Large intestine (tissue), 3 donors: ENCODE data around the gene MEGF6. TPM values are rescaled to one million over a fixed set of nuclear protein-coding genes. Genes with fewer than 3 reads are reported as not detected.

ENCODE experiments used
- DNase-seq, 2 donors: peaks; one replicate each; pipeline versions ENCODE4 v3.0.0 to v3.0.0-alpha.2; 2013
- H3K27ac ChIP-seq: one replicate; pipeline ENCODE4 v1.5.1; 2013; ENCODE audit warnings: low read length
- H3K27me3 ChIP-seq: 2 replicates; pipeline ENCODE4 v1.6.1; 2013; ENCODE audit warnings: low read length; ENCODE audit not compliant: control insufficient read depth, insufficient read depth
- H3K36me3 ChIP-seq: 2 replicates; pipeline ENCODE4 v1.6.1; 2013; ENCODE audit warnings: low read length; ENCODE audit not compliant: control insufficient read depth, insufficient read depth
- H3K4me1 ChIP-seq: one replicate; pipeline ENCODE4 v1.6.1; 2013; ENCODE audit warnings: low read length; ENCODE audit not compliant: control insufficient read depth, insufficient read depth
- H3K4me3 ChIP-seq: one replicate; pipeline ENCODE4 v1.5.1; 2013; ENCODE audit warnings: low read length
- H3K9me3 ChIP-seq: one replicate; pipeline ENCODE4 v1.6.1; 2013; ENCODE audit warnings: mild to moderate bottlenecking, low read depth, low read length, moderate library complexity; ENCODE audit not compliant: control insufficient read depth
- WGBS: methylation state at CpG from one replicate; pipeline ENCODE4 v1.1.5; 2013; ENCODE audit warnings: low lambda C conversion rate; ENCODE audit not compliant: insufficient coverage; 5-methylcytosine and 5-hydroxymethylcytosine counted together
- polyA plus RNA-seq: library from polyadenylated mRNA; unstranded; fragments of 120-200 nt; gene quantifications from one replicate; pipeline ENCODE4 v1.2.1, GENCODE V29; 2013

MEGF6 gene
- polyA plus RNA-seq, 1 donor = 13.8 TPM

GRCh38 chr1:3645247-3645646 lies 33.9 kb upstream of the MEGF6 start:
- Histone ChIP-seq H3K9me3 (no peaks in the 10 kb centered on the region), H3K36me3 (peaks cover 20% of the 10 kb centered on the region), H3K27me3 (peaks cover 3% of the 10 kb centered on the region), H3K27ac (no peak overlapping the region), H3K4me1 (peaks cover 5% of the 10 kb centered on the region), H3K4me3 (no peak overlapping the region)
- DNase-seq = no peak
- WGBS = no CpG with 5 or more reads among the region's 43 CpGs

DNA sequence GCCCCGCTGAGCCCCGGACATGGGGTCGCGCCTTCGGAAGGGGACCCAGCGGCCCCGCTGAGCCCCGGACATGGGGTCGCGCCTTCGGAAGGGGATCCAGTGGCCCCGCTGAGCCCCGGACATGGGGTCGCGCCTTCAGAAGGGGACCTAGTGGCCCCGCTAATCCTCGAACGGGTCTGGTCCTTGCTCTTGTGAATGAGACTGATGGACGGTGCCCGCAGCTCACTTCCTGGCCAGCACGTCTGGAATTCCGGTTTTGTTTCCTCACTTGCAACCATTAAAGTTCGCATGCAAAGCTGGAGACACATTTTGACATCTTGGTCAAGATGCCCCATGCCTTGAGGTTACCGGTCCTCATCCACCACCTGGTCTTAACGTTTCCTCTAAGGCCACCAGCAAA lies 33.0 kb upstream of the MEGF6 start:
- H3K4me1 ChIP-seq = peaks cover 5% of the 10 kb centered on the region
- DNase-seq = no peak
- H3K9me3 ChIP-seq = no peaks in the 10 kb centered on the region
- no CpG with 5 or more reads among the region's 25 CpGs for WGBS
- H3K36me3 ChIP-seq = peaks cover 22% of the 10 kb centered on the region
- H3K27ac ChIP-seq = no peak overlapping the region
- no peaks in the 10 kb centered on the region for H3K27me3 ChIP-seq
- no peak overlapping the region for H3K4me3 ChIP-seq

GRCh38 chr1:3642919-3643675 lies 31.8 kb upstream of the MEGF6 start:
- no peak overlapping the region for H3K27ac ChIP-seq
- no peak overlapping the region for H3K4me3 ChIP-seq
- no peak for DNase-seq
- no peaks in the 10 kb centered on the region for H3K27me3 ChIP-seq
- peaks cover 28% of the 10 kb centered on the region for H3K36me3 ChIP-seq
- no peaks in the 10 kb centered on the region for H3K4me1 ChIP-seq
- no CpG with 5 or more reads among the region's 43 CpGs for WGBS
- H3K9me3 ChIP-seq = no peaks in the 10 kb centered on the region

DNA sequence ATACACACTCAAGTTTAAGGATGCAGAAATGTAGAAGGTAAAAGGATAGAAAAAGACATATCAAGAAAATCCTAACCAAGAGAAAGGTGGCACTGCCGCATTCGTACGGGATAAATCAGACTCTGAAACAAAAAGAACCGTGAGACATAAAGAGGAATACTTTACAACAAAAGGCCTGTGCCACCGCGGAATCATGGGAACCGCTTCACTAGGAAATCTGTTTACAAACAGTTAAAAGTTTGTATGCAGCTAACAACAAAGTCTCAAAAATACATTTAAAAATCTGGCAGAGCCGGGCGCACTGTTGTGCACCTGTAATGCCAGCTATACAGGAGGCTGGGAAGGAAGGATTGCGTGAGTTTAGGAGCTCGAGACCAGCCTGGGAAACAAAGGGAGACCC lies 30.5 kb upstream of the MEGF6 start:
- H3K9me3 ChIP-seq = no peaks in the 10 kb centered on the region
- 100% methylated on average over 4 of the region's 11 CpGs for WGBS
- peaks cover 36% of the 10 kb centered on the region for H3K36me3 ChIP-seq

DNA sequence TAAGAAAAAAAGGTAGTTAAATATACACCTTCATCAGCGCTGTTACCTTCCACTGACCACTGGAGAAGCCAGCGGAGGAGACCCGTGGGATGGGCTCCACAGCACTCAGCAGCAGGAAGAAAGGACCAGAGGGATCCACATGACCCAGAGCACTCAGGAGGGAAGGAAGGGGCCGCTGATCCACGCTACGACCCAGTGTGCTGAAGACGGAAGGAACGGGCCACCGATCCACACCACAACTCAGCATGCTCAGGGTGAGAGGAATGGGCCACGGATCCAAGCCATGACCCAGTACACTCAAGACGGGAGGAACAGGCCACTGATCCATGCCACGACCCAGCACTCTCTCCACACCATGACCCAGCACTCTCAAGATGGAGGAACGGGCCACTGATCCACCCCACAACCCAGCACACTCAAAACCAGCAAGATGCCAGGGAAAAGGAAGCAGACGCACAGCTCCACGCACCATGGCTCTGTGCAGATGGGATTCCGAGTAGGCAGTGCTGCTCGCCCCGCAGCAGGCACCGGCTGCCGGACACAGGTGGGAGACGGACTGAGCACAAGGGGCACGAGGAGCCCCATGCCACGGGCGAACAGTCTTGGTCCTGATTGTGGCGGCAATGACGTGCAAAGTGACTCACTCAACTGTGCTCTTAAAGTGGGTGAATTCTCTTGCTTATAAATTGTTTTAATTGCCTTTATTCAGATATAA lies 29.9 kb upstream of the MEGF6 start:
- Histone ChIP-seq H3K36me3 (peaks cover 36% of the 10 kb centered on the region), H3K9me3 (no peaks in the 10 kb centered on the region)

More for the DNA sequence above, 30.5 kb upstream of the MEGF6 start:
- Histone ChIP-seq H3K27ac (no peak overlapping the region), H3K27me3 (no peaks in the 10 kb centered on the region), H3K4me3 (no peak overlapping the region), H3K4me1 (no peaks in the 10 kb centered on the region)
- no peak for DNase-seq

GRCh38 chr1:3640121-3640837 lies 29.0 kb upstream of the MEGF6 start:
- no CpG with 5 or more reads among the region's 36 CpGs for WGBS
- no peaks in the 10 kb centered on the region for H3K27me3 ChIP-seq
- H3K27ac ChIP-seq = no peak overlapping the region
- no peak for DNase-seq
- H3K4me3 ChIP-seq = no peak overlapping the region
- no peaks in the 10 kb centered on the region for H3K4me1 ChIP-seq
- no peaks in the 10 kb centered on the region for H3K9me3 ChIP-seq
- peaks cover 36% of the 10 kb centered on the region for H3K36me3 ChIP-seq

More for the DNA sequence above, 29.9 kb upstream of the MEGF6 start:
- no CpG with 5 or more reads among the region's 26 CpGs for WGBS
- no peak overlapping the region for H3K4me3 ChIP-seq
- no peaks in the 10 kb centered on the region for H3K27me3 ChIP-seq
- H3K4me1 ChIP-seq = no peaks in the 10 kb centered on the region
- no peak for DNase-seq
- H3K27ac ChIP-seq = no peak overlapping the region

- H3K36me3 ChIP-seq = peaks cover 44% of the 10 kb centered on the region
- no peak for DNase-seq
- no peaks in the 10 kb centered on the region for H3K27me3 ChIP-seq
- no peaks in the 10 kb centered on the region for H3K4me1 ChIP-seq
- WGBS = no CpG with 5 or more reads among the region's 23 CpGs
- H3K27ac ChIP-seq = no peak overlapping the region
- no peaks in the 10 kb centered on the region for H3K9me3 ChIP-seq
- no peak overlapping the region for H3K4me3 ChIP-seq
Measured at GRCh38 chr1:3639397-3639911, 28.1 kb upstream of the MEGF6 start.

- no peak for DNase-seq
- H3K4me1 ChIP-seq = no peaks in the 10 kb centered on the region
- no CpG with 5 or more reads among the region's 15 CpGs for WGBS
- H3K27ac ChIP-seq = no peak overlapping the region
- H3K4me3 ChIP-seq = no peak overlapping the region
- H3K9me3 ChIP-seq = no peaks in the 10 kb centered on the region
- peaks cover 51% of the 10 kb centered on the region for H3K36me3 ChIP-seq
- H3K27me3 ChIP-seq = no peaks in the 10 kb centered on the region
Measured at GRCh38 chr1:3638676-3639075, 27.4 kb upstream of the MEGF6 start.

GRCh38 chr1:3638027-3638426 lies 26.7 kb upstream of the MEGF6 start:
- H3K27me3 ChIP-seq = no peaks in the 10 kb centered on the region
- no peak overlapping the region for H3K4me3 ChIP-seq
- no peaks in the 10 kb centered on the region for H3K9me3 ChIP-seq
- DNase-seq = no peak
- H3K27ac ChIP-seq = no peak overlapping the region
- H3K36me3 ChIP-seq = peaks cover 56% of the 10 kb centered on the region
- no peaks in the 10 kb centered on the region for H3K4me1 ChIP-seq
- no CpG with 5 or more reads among the region's 12 CpGs for WGBS

- Histone ChIP-seq H3K9me3 (no peaks in the 10 kb centered on the region), H3K27ac (no peak overlapping the region), H3K4me3 (no peak overlapping the region), H3K36me3 (peaks cover 60% of the 10 kb centered on the region), H3K27me3 (no peaks in the 10 kb centered on the region), H3K4me1 (no peaks in the 10 kb centered on the region)
- 100% methylated on average over 1 of the region's 11 CpGs for WGBS
- DNase-seq = no peak
Measured at GRCh38 chr1:3636531-3636930, 25.2 kb upstream of the MEGF6 start.
